Caco-2 (cell line): Measurements from ENCODE around the gene KLHL29. TPM values are rescaled to one million over a fixed set of nuclear protein-coding genes. Genes with fewer than 3 reads are reported as not detected.

Experiments used
- BruUV-seq: library from RNA; stranded (reverse); fragments of 400-500 nt; replicated peaks from 2 replicates; lab custom pipeline; 2021; lab: Mats Ljungman, UMichigan
- CTCF ChIA-PET: fragments of 300-600 bp; sonication (Branson Sonifier 250); formaldehyde crosslinking; loops from one replicate; lab custom pipeline; 2022; ENCODE audit warnings: antibody characterized with exemption; lab: Charles Lee
- POLR2A ChIA-PET: fragments of 300-600 bp; sonication (Branson Sonifier 250); formaldehyde crosslinking; loops from one replicate; lab custom pipeline; 2022; ENCODE audit warnings: antibody characterized with exemption; lab: Charles Lee
- DNase-seq, 2 experiments: peaks; one replicate each; pipeline versions ENCODE4 v3.0.0 to v3.0.0-alpha.2; 2020 to 2022
- H3K27me3 ChIP-seq: replicated peaks from 2 replicates; pipeline ENCODE4 v1.6.0; 2011; ENCODE audit warnings: low read length; ENCODE audit not compliant: control insufficient read depth, insufficient read depth
- H3K36me3 ChIP-seq: 2 replicates; pipeline ENCODE4 v1.5.1; 2011; ENCODE audit warnings: low read length; ENCODE audit not compliant: control insufficient read depth, insufficient read depth
- H3K4me1 ChIP-seq: fragments of 250-450 bp; sonication (Bioruptor Pico); 2 replicates; pipeline ENCODE4 v1.5.1; 2020; ENCODE audit warnings: mild to moderate bottlenecking
- H3K4me3 ChIP-seq: 2 replicates; pipeline ENCODE4 v1.5.1; 2011; ENCODE audit warnings: low read depth, mild to moderate bottlenecking, control low read depth, low read length
- H3K9me3 ChIP-seq: fragments of 250-450 bp; sonication (Bioruptor Pico); 2 replicates; pipeline ENCODE4 v1.5.1; 2020; ENCODE audit warnings: mild to moderate bottlenecking, moderate library complexity
- H3K27ac Mint-ChIP-seq: one replicate; pipeline ENCODE4 v1.8.0; 2022; ENCODE audit warnings: mixed read lengths; ENCODE audit not compliant: unreplicated experiment
- H3K27me3 Mint-ChIP-seq: one replicate; pipeline ENCODE4 v1.8.0; 2022; ENCODE audit warnings: mixed read lengths; ENCODE audit not compliant: insufficient read depth, unreplicated experiment
- H3K36me3 Mint-ChIP-seq: one replicate; pipeline ENCODE4 v1.8.0; 2022; ENCODE audit warnings: mild to moderate bottlenecking, mixed read lengths; ENCODE audit not compliant: insufficient read depth, unreplicated experiment
- H3K4me1 Mint-ChIP-seq: one replicate; pipeline ENCODE4 v1.8.0; 2022; ENCODE audit warnings: low read depth, mixed read lengths; ENCODE audit not compliant: unreplicated experiment
- H3K4me3 Mint-ChIP-seq: one replicate; pipeline ENCODE4 v1.8.0; 2022; ENCODE audit warnings: mild to moderate bottlenecking, moderate library complexity, mixed read lengths; ENCODE audit not compliant: unreplicated experiment
- H3K9me3 Mint-ChIP-seq: one replicate; pipeline ENCODE4 v1.8.0; 2022; ENCODE audit warnings: mixed read lengths; ENCODE audit not compliant: unreplicated experiment
- CTCF ChIP-seq, 2 experiments: fragments of 200-600 bp in 1 of 2; IDR thresholded peaks; 1 replicate in 1 of 2; 2 replicates in 1 of 2; pipeline versions ENCODE4 v1.5.1 to v1.8.0; 2011 to 2022; ENCODE audit warnings: antibody characterized with exemption in 1 of 2, control low read depth in 1 of 2, inconsistent platforms in 1 of 2, low read depth in 1 of 2, low read length in 1 of 2, mild to moderate bottlenecking in 1 of 2, moderate library complexity in 1 of 2; ENCODE audit not compliant: insufficient read depth in 1 of 2, severe bottlenecking in 1 of 2, unreplicated experiment in 1 of 2
- intact Hi-C: fragments of 100-400 bp; cut with micrococcal nuclease; formaldehyde crosslinking; loops from one replicate; pipeline ENCODE4 v1.10.0; 2022; ENCODE audit not compliant: unreplicated experiment
- total RNA-seq: library from RNA; stranded (reverse); gene quantifications from 2 replicates; pipeline ENCODE4 v1.2.3, GENCODE V29; 2022

Gene KLHL29
- total RNA-seq, 1 experiment from 2014 or later, result 0.61 TPM

- no peak overlapping the region for H3K27ac Mint-ChIP-seq
These were observed 114.0 kb downstream of the KLHL29 start for GRCh38 chr2:23498943-23499342.

DNA sequence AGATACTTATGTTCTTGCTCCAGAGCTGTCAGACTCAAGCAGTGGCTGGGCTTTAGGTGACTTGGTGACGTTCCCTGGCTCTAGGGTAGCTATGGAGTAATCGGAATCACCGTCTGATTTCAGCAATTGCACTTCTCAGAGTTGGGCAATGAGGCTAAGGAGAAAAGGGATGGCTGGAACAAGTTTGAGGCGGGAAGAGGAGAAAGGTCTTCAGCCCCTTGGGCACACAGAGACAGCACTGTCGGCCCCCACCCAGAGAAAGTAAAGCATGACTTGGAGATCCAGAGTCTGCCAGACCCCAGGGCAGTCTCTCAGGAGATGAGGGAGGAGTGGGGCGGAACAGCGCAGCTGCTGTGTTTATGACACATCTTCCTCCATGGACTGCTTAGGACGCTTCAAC is 114.5 kb downstream of the KLHL29 start:
- no peaks in the 10 kb centered on the region for H3K36me3 ChIP-seq
- intact Hi-C loops, result no loop called here
- ChIA-PET CTCF (no interaction called here), POLR2A (no interaction called here)
- H3K36me3 Mint-ChIP-seq, result no peaks in the 10 kb centered on the region
- no peak overlapping the region for H3K4me3 ChIP-seq
- no peaks in the 10 kb centered on the region for H3K9me3 Mint-ChIP-seq
- BruUV-seq, result no TSS peak
- no peaks in the 10 kb centered on the region for H3K9me3 ChIP-seq
- TF ChIP-seq CTCF (IDR thresholded peaks at IDR 0.05; ENCODE audit: insufficient read depth in 1 of 2, low read depth in 1 of 2, low read length in 1 of 2, severe bottlenecking in 1 of 2, unreplicated experiment in 1 of 2), result no peak
- DNase-seq, result no peak
- no peaks in the 10 kb centered on the region for H3K4me1 ChIP-seq
- no peak overlapping the region for H3K27ac Mint-ChIP-seq
- peaks cover 14% of the 10 kb centered on the region for H3K27me3 Mint-ChIP-seq
- H3K27me3 ChIP-seq, result no peaks in the 10 kb centered on the region
- H3K4me3 Mint-ChIP-seq, result no peak overlapping the region
- no peaks in the 10 kb centered on the region for H3K4me1 Mint-ChIP-seq

More at GRCh38 chr2:23498943-23499342, 114.0 kb downstream of the KLHL29 start:
- CTCF ChIA-PET, result interaction anchor here (0.6 kb wide), 1 partner anchor 12 kb away, joined by 3 read pairs; no protein-coding TSS in a partner anchor
- no peaks in the 10 kb centered on the region for H3K4me1 Mint-ChIP-seq
- POLR2A ChIA-PET, result no interaction called here
- H3K4me3 ChIP-seq, result no peak overlapping the region
- BruUV-seq, result no TSS peak
- intact Hi-C loops, result no loop called here
- no peaks in the 10 kb centered on the region for H3K36me3 ChIP-seq
- no peaks in the 10 kb centered on the region for H3K9me3 ChIP-seq
- H3K4me1 ChIP-seq, result no peaks in the 10 kb centered on the region
- H3K9me3 Mint-ChIP-seq, result no peaks in the 10 kb centered on the region
- no peaks in the 10 kb centered on the region for H3K36me3 Mint-ChIP-seq
- no peaks in the 10 kb centered on the region for H3K27me3 ChIP-seq
- no peak for TF ChIP-seq CTCF (IDR thresholded peaks at IDR 0.05; ENCODE audit: insufficient read depth in 1 of 2, low read depth in 1 of 2, low read length in 1 of 2, severe bottlenecking in 1 of 2, unreplicated experiment in 1 of 2)
- H3K27me3 Mint-ChIP-seq, result peaks cover 14% of the 10 kb centered on the region
- no peak overlapping the region for H3K4me3 Mint-ChIP-seq
- DNase-seq, result no peak

- no TSS peak for BruUV-seq
- no peaks in the 10 kb centered on the region for H3K4me1 Mint-ChIP-seq
These were observed 115.9 kb downstream of the KLHL29 start for GRCh38 chr2:23500836-23501235.

More at GRCh38 chr2:23500836-23501235, 115.9 kb downstream of the KLHL29 start:
- Histone ChIP-seq H3K36me3 (no peaks in the 10 kb centered on the region), H3K4me1 (no peaks in the 10 kb centered on the region), H3K4me3 (no peak overlapping the region), H3K27me3 (no peaks in the 10 kb centered on the region), H3K9me3 (no peaks in the 10 kb centered on the region)
- ChIA-PET POLR2A (no interaction called here), CTCF (no interaction called here)
- Mint-ChIP-seq H3K9me3 (no peaks in the 10 kb centered on the region), H3K27me3 (peaks cover 13% of the 10 kb centered on the region), H3K36me3 (no peaks in the 10 kb centered on the region), H3K4me3 (no peak overlapping the region), H3K27ac (no peak overlapping the region)
- intact Hi-C loops, result no loop called here
- DNase-seq, result no peak
- no peak for TF ChIP-seq CTCF (IDR thresholded peaks at IDR 0.05; ENCODE audit: insufficient read depth in 1 of 2, low read depth in 1 of 2, low read length in 1 of 2, severe bottlenecking in 1 of 2, unreplicated experiment in 1 of 2)
